DND-41 (cell line): ENCODE data around the gene BAD.

Experiments used
- EZH2 ChIP-seq: IDR thresholded peaks from 3 replicates; pipeline ENCODE4 v1.6.1; 2012; ENCODE audit warnings: borderline replicate concordance, low read depth, mild to moderate bottlenecking, moderate library complexity, low read length, inconsistent platforms; ENCODE audit not compliant: severe bottlenecking
- TF ChIP-seq, protein P1 (sequence below): IDR thresholded peaks from 2 replicates; pipeline ENCODE4 v1.5.1; 2012; ENCODE audit warnings: borderline replicate concordance, low read length, moderate library complexity, mild to moderate bottlenecking; ENCODE audit not compliant: poor library complexity, severe bottlenecking; ENCODE audit errors: extremely low read depth

GRCh38 chr11:64231546-64231945, 52.9 kb downstream of the BAD start:
- TF ChIP-seq, protein P1, sequence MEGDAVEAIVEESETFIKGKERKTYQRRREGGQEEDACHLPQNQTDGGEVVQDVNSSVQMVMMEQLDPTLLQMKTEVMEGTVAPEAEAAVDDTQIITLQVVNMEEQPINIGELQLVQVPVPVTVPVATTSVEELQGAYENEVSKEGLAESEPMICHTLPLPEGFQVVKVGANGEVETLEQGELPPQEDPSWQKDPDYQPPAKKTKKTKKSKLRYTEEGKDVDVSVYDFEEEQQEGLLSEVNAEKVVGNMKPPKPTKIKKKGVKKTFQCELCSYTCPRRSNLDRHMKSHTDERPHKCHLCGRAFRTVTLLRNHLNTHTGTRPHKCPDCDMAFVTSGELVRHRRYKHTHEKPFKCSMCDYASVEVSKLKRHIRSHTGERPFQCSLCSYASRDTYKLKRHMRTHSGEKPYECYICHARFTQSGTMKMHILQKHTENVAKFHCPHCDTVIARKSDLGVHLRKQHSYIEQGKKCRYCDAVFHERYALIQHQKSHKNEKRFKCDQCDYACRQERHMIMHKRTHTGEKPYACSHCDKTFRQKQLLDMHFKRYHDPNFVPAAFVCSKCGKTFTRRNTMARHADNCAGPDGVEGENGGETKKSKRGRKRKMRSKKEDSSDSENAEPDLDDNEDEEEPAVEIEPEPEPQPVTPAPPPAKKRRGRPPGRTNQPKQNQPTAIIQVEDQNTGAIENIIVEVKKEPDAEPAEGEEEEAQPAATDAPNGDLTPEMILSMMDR, result no peak
- no peak for TF ChIP-seq EZH2
